Liver (tissue), 9 donors: ENCODE data around the gene EXOC6B. TPM values are rescaled to one million over a fixed set of nuclear protein-coding genes. Genes with fewer than 3 reads are reported as not detected.

ENCODE experiments used
- DNase-seq: peaks from one replicate; pipeline ENCODE4 v3.0.0-alpha.2; 2017; ENCODE audit warnings: low spot score
- H3K27ac ChIP-seq, 2 donors: one replicate each; pipeline ENCODE4 v1.7.0; 2013; ENCODE audit warnings: inconsistent platforms in 2 of 2, low read length in 2 of 2, control low read depth in 1 of 2, low read depth in 1 of 2, mild to moderate bottlenecking in 1 of 2
- H3K27me3 ChIP-seq, 4 donors: one replicate each; pipeline versions ENCODE4 v1.6.1 to v1.7.0; 2013; ENCODE audit warnings: low read length in 3 of 4, inconsistent platforms in 1 of 4, mild to moderate bottlenecking in 1 of 4, moderate library complexity in 1 of 4; ENCODE audit not compliant: control insufficient read depth in 4 of 4, insufficient read depth in 4 of 4
- H3K36me3 ChIP-seq, 4 donors: one replicate each; pipeline versions ENCODE4 v1.6.1 to v1.7.0; 2013; ENCODE audit warnings: low read length in 3 of 4, mild to moderate bottlenecking in 3 of 4, low read depth in 1 of 4, moderate library complexity in 1 of 4; ENCODE audit not compliant: control insufficient read depth in 4 of 4, insufficient read depth in 3 of 4
- H3K4me1 ChIP-seq, 4 donors: one replicate each; pipeline versions ENCODE4 v1.6.1 to v1.7.0; 2013; ENCODE audit warnings: low read length in 3 of 4, mild to moderate bottlenecking in 3 of 4, moderate library complexity in 1 of 4; ENCODE audit not compliant: control insufficient read depth in 4 of 4, insufficient read depth in 4 of 4
- H3K4me3 ChIP-seq, 3 donors: one replicate each; pipeline versions ENCODE4 v1.6.1 to v1.7.0; 2013; ENCODE audit warnings: low read length in 3 of 3, control low read depth in 1 of 3, low read depth in 1 of 3, mild to moderate bottlenecking in 1 of 3
- H3K9ac ChIP-seq, 2 donors: one replicate each; pipeline ENCODE4 v1.7.0; 2013; ENCODE audit warnings: low read length in 2 of 2, mild to moderate bottlenecking in 2 of 2, moderate library complexity in 2 of 2, control low read depth in 1 of 2, low read depth in 1 of 2
- H3K9me3 ChIP-seq, 4 donors: one replicate each; pipeline versions ENCODE4 v1.6.1 to v1.7.0; 2013; ENCODE audit warnings: low read length in 3 of 4; ENCODE audit not compliant: control insufficient read depth in 4 of 4
- ATF3 ChIP-seq: IDR thresholded peaks from 2 replicates; pipeline ENCODE4 v1.6.1; 2016; ENCODE audit warnings: antibody characterized with exemption
- CTCF ChIP-seq: fragments of 150-350 bp; IDR thresholded peaks from 2 replicates; pipeline ENCODE4 v1.5.1; 2017; ENCODE audit warnings: improper control_type of control experiment, low read depth, low read length; ENCODE audit not compliant: missing input control
- EGR1 ChIP-seq, 2 donors: IDR thresholded peaks; 2 replicates each; pipeline ENCODE4 v1.6.1; 2016 to 2018; ENCODE audit warnings: antibody characterized with exemption in 2 of 2, low read depth in 2 of 2
- FOXA1 ChIP-seq: IDR thresholded peaks from 2 replicates; pipeline ENCODE4 v1.6.1; 2016; ENCODE audit warnings: antibody characterized with exemption
- FOXA2 ChIP-seq: IDR thresholded peaks from 2 replicates; pipeline ENCODE4 v1.6.1; 2016; ENCODE audit warnings: antibody characterized with exemption
- GABPA ChIP-seq, 2 donors: IDR thresholded peaks in 1 of 2; conservative IDR thresholded peaks in 1 of 2; 2 replicates each; pipeline ENCODE4 v1.6.1; 2016; ENCODE audit warnings: antibody characterized with exemption in 2 of 2, mild to moderate bottlenecking in 1 of 2, moderate library complexity in 1 of 2
- HNF4A ChIP-seq, 2 donors: conservative IDR thresholded peaks; 2 replicates each; pipeline ENCODE4 v1.6.1; 2016; ENCODE audit warnings: antibody characterized with exemption in 2 of 2, mild to moderate bottlenecking in 2 of 2
- HNF4G ChIP-seq: IDR thresholded peaks from 2 replicates; pipeline ENCODE4 v1.6.1; 2016; ENCODE audit warnings: antibody characterized with exemption
- JUND ChIP-seq, 2 donors: IDR thresholded peaks; 2 replicates each; pipeline ENCODE4 v1.6.1; 2016; ENCODE audit warnings: antibody characterized with exemption in 2 of 2
- NR2F2 ChIP-seq: IDR thresholded peaks from 2 replicates; pipeline ENCODE4 v1.6.1; 2016; ENCODE audit warnings: antibody characterized with exemption
- RAD21 ChIP-seq, 2 donors: IDR thresholded peaks; 2 replicates each; pipeline ENCODE4 v1.6.1; 2016; ENCODE audit warnings: antibody characterized with exemption in 2 of 2, mild to moderate bottlenecking in 2 of 2
- RXRA ChIP-seq, 2 donors: IDR thresholded peaks; 2 replicates each; pipeline ENCODE4 v1.6.1; 2017 to 2018; ENCODE audit warnings: antibody characterized with exemption in 2 of 2, mild to moderate bottlenecking in 1 of 2
- SP1 ChIP-seq: IDR thresholded peaks from 2 replicates; pipeline ENCODE4 v1.6.1; 2018; ENCODE audit warnings: antibody characterized with exemption, mild to moderate bottlenecking
- TAF1 ChIP-seq: conservative IDR thresholded peaks from 2 replicates; pipeline ENCODE4 v1.6.1; 2016; ENCODE audit warnings: antibody characterized with exemption, mild to moderate bottlenecking
- YY1 ChIP-seq: IDR thresholded peaks from 2 replicates; pipeline ENCODE4 v1.6.1; 2016; ENCODE audit warnings: antibody characterized with exemption, mild to moderate bottlenecking
- ZBTB33 ChIP-seq: IDR thresholded peaks from 2 replicates; pipeline ENCODE4 v1.6.1; 2016; ENCODE audit warnings: antibody characterized with exemption
- WGBS: extraction: QIAGEN DNeasy Blood & Tissue Kit; methylation state at CpG from one replicate; pipeline ENCODE4 v1.1.7; 2013; 5-methylcytosine and 5-hydroxymethylcytosine counted together
- polyA plus RNA-seq, 2 donors: library from polyadenylated mRNA; stranded (reverse) in 1 of 2; unstranded in 1 of 2; fragments of 200-250 nt in 1 of 2; fragments of >200 nt in 1 of 2; fragmentation: Nextera tagmentation in 1 of 2; extraction: Ambion mirVana in 1 of 2; gene quantifications; one replicate each; pipeline versions ENCODE4 v1.2.1 to v1.2.3, GENCODE V29; 2013 to 2015
- total RNA-seq, 2 donors: library from RNA; depleted of rRNA; stranded (reverse); fragments of >200 nt; gene quantifications; one replicate each; pipeline ENCODE4 v1.2.3, GENCODE V29; 2014
- TF ChIP-seq, protein P1 (sequence below): IDR thresholded peaks from 2 replicates; pipeline ENCODE4 v1.6.1; 2016; ENCODE audit warnings: antibody characterized with exemption, mild to moderate bottlenecking
- TF ChIP-seq, protein P2 (sequence below): IDR thresholded peaks from 2 replicates; pipeline ENCODE4 v1.6.1; 2016; ENCODE audit warnings: antibody characterized with exemption
- donor health status: healthy.
- donor health status: healthy.
- donor health status: healthy.
- donor health status: healthy.
- donor health status: healthy.

Gene EXOC6B
- total and polyA plus RNA-seq, 4 donors: 1.7 to 9.5 (median 5.5) TPM

DNA sequence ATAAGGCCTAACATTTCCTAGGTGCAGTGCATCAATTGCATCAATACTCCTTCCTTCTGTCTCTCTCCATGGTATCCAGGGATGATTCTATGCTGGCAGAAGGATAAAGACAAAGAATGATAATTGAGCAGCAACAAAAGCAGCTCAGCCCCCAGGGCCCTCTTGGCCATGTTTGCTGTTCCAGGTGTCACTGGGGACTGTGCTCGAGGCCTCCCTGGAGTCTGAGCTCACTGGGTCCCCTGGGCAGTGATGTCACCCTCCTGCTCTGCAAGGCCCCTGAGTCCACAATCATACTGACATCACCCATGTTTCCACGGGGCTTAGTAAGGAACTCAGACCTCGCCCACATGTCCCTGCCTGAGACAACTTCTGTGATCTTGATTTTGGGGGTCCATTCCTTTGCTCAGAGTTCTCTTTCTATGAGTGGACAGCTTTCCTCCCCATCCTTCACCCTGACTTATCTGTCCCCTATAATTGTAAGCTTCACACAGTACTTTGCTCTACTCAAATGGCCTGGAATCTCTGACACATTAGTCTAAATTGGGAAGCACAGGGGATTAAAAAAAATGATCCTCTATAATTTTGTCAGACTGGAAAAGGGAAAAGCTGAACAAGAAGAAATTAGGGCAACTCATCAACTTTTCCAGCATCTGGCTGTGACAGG is 15.8 kb upstream of the EXOC6B start:
- Histone ChIP-seq H3K9me3 (no peaks in the 10 kb centered on the region), H3K4me1 (no peaks in the 10 kb centered on the region), H3K4me3 (no peak overlapping the region), H3K36me3 (no peaks in the 10 kb centered on the region), H3K27me3 (no peaks in the 10 kb centered on the region), H3K27ac (no peak overlapping the region), H3K9ac (no peak overlapping the region)
- TF ChIP-seq HNF4A (conservative IDR thresholded peaks at IDR 0.05): no peak
- no peak for TF ChIP-seq SP1
- no peak for TF ChIP-seq ZBTB33
- TF ChIP-seq, protein P1, sequence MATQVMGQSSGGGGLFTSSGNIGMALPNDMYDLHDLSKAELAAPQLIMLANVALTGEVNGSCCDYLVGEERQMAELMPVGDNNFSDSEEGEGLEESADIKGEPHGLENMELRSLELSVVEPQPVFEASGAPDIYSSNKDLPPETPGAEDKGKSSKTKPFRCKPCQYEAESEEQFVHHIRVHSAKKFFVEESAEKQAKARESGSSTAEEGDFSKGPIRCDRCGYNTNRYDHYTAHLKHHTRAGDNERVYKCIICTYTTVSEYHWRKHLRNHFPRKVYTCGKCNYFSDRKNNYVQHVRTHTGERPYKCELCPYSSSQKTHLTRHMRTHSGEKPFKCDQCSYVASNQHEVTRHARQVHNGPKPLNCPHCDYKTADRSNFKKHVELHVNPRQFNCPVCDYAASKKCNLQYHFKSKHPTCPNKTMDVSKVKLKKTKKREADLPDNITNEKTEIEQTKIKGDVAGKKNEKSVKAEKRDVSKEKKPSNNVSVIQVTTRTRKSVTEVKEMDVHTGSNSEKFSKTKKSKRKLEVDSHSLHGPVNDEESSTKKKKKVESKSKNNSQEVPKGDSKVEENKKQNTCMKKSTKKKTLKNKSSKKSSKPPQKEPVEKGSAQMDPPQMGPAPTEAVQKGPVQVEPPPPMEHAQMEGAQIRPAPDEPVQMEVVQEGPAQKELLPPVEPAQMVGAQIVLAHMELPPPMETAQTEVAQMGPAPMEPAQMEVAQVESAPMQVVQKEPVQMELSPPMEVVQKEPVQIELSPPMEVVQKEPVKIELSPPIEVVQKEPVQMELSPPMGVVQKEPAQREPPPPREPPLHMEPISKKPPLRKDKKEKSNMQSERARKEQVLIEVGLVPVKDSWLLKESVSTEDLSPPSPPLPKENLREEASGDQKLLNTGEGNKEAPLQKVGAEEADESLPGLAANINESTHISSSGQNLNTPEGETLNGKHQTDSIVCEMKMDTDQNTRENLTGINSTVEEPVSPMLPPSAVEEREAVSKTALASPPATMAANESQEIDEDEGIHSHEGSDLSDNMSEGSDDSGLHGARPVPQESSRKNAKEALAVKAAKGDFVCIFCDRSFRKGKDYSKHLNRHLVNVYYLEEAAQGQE: no peak
- no peak for TF ChIP-seq HNF4G
- no peak for TF ChIP-seq GABPA (IDR thresholded peaks at IDR 0.05 in 1 of 2, conservative IDR thresholded peaks at IDR 0.05 in 1 of 2)
- no peak for TF ChIP-seq FOXA1
- no peak for TF ChIP-seq FOXA2
- TF ChIP-seq NR2F2: no peak
- no peak for TF ChIP-seq RXRA (IDR thresholded peaks at IDR 0.05)
- TF ChIP-seq, protein P2, sequence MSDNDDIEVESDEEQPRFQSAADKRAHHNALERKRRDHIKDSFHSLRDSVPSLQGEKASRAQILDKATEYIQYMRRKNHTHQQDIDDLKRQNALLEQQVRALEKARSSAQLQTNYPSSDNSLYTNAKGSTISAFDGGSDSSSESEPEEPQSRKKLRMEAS: no peak
- TF ChIP-seq JUND (IDR thresholded peaks at IDR 0.05): no peak
- no peak for TF ChIP-seq RAD21 (IDR thresholded peaks at IDR 0.05)
- no peak for TF ChIP-seq ATF3
- TF ChIP-seq EGR1 (IDR thresholded peaks at IDR 0.05; ENCODE audit: low read depth in 2 of 2): no peak
- no peak for TF ChIP-seq CTCF
- no peak for TF ChIP-seq YY1
- TF ChIP-seq TAF1: no peak
- no peak for DNase-seq
- 82% methylated on average over 3 of the region's 3 CpGs for WGBS
